GM21423 (cell line): Measurements from ENCODE around the gene DOCK8.
"Not testable (repeated sequence)": the region's sequence is repeated elsewhere in the genome, so short reads cannot be mapped to it uniquely, and the experiment has no call there.

ENCODE experiments used
- ATAC-seq: cut with Tn5 transposase; IDR thresholded peaks from one replicate; pipeline ENCODE4 v1.9.1; 2021; ENCODE audit warnings: mild to moderate bottlenecking, moderate library complexity; ENCODE audit not compliant: unreplicated experiment

DOCK8 gene

DNA sequence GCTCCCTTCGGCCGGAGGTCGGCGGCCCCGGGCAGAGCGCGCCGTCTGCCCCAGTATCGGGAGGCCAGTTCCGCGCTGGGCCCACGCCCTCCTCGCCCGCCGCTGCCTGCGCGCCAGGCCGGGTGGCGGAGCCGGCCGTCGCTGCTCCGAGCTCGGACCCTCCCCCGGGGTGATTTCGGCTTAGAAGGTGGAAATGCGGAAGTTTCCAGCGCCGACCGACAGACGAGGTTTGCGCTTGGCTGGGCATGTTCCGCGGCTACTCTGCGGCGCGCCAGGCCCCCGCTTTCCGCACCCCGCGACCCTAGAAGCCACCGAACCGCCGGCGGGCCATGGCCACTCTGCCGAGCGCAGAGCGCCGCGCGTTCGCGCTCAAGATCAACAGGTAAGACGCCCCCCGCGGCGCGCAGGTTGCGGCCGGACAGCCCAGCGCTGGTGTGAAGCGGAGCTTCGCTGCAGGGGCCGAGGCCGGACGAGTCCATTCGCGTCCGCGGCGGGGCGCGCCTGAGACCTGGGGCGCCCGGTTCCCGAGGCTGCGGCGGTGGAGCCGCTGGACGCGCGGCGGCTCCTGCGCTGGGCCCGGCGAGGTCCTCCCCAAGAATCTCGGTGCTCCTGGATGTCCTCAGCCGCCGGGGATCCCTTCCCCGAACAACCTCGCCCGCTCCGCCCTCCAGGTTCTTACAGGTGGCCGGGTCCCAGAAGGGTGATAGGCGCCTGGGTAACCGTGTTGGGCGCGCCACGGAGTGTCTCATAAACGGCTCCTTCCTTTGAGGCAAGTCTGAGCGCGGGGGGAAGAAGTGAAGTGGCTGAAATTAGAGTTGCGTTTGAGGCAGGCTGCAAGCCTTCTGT, at the start of gene DOCK8:
Gene DOCK8, plus strand, starts transcription at position 218 of the 846 bp plus-strand sequence. Its CDS starts 112 bp downstream, at position 330.
- ATAC-seq = peak; percentile 86

DNA sequence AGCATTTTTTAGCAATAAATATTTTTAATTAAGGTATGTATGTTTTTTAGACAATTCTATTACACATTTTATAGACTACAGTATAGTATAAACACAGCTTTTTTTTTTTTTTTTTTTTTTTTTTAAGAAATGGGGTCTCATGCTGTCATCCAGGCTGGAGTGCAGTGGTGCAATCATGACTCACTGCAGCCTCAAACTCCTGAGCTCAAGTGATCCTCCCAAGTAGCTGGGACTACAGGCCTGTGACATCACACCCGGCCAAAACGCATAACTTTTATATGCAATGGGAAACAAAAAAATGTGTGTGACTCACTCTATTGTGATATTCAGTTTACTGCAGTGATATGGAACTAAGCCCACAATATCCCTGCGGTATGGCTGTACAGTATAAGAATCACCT, 44.9 kb upstream of the DOCK8 start:
- ATAC-seq = not testable (repeated sequence)

DNA sequence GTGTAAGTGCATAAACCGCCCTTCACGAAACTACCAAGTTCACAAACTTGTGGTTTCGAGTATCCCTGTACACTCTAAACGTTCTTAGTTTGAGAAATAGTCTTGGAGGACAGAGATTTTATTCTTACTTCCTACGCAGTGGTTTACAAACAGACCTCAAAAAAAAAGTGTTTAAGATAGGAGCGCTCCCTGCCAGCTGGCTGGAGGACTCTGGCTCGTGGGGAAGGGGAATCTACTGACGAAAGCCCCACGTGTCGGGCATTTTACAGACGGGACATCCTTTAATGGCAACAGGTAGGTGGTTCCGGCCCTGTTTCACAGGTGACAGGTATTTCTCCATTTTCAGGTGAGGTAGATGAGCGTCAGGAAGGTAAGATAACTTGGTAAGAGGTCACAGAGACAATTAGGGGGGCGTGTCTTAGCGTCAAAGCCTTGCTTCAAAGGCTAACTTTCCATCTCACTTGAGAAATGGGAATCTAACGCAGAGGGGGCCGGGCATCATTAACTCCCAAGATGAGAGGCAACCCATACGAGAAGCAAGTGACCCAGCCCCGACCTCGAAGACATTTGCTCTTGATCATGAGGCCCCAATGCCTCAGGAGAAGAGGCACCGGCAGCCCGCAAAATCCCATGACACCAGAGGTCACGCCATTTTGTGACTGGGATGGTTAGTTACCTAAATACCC, 36.4 kb upstream of the DOCK8 start:
- not testable (repeated sequence) for ATAC-seq

DNA sequence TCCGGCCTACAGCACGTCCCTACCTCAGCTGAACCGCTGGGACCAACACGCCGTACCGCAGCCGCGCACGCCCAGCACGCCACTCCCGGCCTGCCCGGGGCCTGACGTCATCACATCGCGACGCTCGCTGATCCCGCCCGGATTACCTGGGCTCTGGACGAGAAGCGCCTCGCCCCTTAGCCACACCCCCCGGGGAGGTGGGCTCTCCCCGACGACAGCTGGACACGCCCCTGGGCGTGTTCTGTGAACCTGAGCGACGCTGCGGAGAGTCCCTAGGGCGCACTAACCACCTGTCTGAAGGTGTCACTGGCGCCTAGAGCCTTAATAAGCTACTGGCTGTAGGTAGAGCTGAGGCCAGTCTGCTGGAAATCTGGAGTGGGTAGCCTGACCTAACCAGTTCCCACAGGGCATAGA, 35.7 kb upstream of the DOCK8 start, which contains the start of gene ZNG1A:
Gene ZNG1A, minus strand, starts transcription at position 87 of the 414 bp plus-strand sequence. CDS start 87 bp downstream, outside the sequence.
- ATAC-seq = not testable (repeated sequence)

DNA sequence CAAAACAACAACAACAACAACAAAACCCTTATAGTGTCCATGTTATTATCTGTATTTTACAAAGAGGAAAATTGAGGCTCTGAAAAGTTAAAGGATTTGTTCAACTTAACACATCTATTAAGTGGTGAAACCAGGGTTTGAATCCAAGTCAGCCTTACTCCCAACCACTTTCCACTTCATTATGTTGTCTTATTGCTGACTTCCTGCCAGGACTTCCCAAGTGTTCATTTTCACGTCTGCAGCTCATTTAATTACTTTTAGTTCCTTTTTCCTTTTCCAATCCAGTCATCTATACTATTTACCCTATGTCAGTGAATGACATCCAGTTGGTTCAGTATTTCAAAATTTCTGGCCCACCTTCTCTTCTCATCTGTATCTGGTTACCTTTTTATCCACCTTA, 15.1 kb upstream of the DOCK8 start:
- ATAC-seq = not testable (repeated sequence)

DNA sequence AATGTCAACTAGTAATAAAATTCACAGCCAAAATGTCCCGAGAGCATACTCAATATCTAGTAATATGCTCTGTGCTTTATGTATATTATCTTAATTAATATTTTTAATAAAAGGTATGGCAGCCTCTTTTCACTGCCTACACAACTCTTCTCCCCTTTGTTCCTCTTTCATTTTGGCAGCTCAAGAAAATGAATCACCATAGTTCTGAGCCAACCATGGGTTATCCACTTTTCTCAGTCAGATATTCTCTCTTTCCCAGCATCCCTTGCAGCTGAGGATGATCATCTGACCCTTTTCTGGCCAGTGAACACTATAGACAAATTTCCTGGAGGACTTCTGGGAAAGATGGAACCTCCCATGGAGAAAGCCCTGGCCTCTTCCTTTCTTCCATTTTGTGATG, 8.2 kb upstream of the DOCK8 start:
- no peak for ATAC-seq

DNA sequence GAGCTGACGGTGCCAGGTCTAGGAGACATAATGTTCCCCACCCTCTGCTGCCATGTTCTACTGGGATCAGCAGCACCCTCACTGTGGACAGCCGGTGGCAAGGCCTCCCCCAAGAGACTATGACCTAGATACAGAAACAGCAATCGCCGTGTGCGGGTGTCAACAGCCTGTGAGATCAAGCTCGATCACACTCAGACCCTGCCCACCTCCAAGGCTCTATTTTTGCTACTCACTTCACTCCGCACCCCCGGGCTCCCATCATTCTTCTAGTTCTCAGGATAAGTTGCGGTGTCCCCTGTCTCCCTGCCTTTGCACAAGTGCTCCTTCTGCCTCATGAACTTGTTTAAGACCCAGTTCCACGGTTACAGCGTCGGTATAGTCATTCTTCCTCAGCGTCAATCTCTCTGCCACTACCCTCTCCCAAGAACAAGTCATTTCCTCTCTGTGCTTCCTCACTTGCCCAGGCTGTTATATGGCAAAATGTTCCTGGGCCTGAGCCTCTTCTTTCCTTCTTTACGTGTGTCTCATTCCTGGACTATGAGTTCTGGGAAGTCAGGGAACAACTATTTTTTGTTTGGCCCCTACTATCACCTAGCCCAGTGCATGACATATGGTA, 5.4 kb upstream of the DOCK8 start:
- no peak for ATAC-seq

DNA sequence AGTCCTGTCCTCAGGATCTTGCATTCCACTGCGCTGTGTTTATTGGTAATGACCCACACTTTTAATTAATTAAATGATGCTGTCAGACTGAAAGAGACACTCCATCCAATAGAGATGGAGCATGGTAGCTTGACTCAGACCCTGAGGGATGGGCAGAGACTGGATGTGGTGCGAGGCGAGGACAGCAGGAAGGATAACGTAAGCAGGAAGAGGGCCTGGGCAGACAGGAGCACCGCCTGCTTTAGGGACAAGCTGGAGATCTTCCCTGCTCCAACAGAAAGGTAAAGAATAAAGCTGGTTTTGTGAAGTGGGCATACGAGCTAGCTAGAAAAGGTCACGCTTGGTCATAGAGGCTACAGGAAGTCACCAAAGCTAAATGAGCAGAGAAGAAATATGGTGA, 3.6 kb upstream of the DOCK8 start:
- no peak for ATAC-seq

DNA sequence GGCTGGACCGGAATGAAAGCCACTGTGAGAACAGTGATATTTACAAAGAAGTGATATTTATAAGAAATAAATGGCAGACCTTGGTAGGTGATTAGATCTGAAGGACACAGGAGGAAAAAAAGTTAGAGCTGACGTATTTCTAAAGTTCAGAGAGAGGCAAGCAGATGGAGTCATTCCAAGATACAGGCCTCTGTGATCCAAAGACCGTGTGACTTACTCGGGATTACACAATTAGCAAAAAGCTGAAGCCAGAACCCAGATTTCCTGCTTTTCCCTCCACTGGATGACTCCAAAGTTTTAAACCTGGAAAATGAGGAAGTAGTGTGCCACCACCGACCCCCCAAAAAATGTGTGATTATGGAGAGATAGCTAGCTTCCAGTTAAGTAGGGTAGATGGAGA, 3.1 kb upstream of the DOCK8 start:
- no peak for ATAC-seq

DNA sequence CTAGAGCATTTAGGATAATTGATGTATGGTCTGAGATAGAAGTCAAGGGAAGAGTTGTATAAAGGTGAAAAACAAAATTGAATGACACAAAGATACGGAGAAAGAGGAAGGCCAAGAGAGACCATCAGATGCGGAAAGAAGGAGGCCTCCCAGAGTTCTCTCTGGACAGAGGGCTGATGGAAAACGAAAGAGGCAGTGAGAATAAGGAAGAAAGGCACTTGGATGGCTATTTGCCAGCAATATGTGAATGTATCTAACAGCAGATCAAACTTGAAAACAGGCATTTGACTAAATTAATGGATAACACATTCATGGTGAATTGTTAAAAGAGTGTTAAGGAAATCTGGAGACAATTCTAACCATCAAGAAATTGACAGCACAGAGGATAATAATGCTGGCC, 2.4 kb upstream of the DOCK8 start:
- ATAC-seq = no peak

DNA sequence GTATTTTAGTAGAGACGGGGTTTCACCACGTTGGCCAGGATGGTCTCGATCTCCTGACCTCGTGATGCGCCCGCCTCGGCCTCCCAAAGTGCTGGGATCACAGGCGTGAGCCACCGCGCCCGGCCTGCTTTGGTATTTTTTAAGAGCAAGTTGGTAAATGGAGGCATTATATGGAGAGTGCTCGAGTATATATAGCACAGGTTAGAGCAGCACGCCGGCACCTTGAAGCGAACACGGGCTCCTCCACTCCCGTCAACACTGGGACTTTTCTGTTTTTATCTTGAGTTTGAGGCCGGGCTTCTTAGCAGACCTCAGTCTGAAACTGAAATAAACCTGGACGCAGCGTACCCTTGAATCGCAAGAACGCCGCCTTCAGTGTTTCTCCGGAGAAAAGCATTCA, 764 bp upstream of the DOCK8 start:
- ATAC-seq = not testable (repeated sequence)

DNA sequence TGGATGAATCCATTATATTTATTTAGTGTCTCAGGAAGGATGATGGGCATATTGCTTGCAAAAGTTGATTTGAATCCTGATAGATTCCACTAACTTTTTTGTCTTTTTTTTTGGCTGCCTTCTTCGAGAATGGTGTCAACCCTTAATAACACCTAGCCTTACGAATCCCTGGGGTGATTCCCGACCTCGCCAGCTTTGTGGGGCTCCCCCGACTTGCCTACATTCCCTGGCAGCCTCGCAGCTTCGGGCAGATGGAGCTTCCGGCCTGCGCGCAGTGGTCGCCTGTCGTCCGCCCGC, 366 bp upstream of the DOCK8 start:
- ATAC-seq = no peak

DNA sequence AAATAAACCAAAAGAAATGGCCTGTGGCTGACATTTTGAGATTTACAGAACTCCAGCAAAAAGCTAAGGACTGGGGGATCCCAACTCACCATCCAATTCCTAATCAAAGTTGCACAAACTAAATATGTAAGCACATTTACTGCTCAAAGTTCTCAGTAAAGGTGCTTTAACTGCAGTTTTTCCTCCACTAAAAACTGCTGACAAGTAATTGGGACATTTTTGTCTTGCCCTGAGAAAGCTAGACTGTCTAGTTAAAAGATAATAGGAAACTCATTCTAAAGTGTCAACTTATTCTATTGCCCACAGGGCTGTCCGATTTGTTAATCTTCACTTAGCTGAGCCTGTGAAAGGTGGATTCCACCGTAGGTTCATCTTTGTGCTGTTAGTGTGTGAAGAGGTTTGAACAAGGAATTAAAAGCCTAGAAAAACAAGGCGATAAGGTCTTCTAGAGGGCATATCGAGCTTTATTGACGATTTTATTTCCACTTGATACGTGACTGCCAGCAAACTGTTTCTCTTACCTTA, 1.0 kb downstream of the DOCK8 start:
- no peak for ATAC-seq

DNA sequence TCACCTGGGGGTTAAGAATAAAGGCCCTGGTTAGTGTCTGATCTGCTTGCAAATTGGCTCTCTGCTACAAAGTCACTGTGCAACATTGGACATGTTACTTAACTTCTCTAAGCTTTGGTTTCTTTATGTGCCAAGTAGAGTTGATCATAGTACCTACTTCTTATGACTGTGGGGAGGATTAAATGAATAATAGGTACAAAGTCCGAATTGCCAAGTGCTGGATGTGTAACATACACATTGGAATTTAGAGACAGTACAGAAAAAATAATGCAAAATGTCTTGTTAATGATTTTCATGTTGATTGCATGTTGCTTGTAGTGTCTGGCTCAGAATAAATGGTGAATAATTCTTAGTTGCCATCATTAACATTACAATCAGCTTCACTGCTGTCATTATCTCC, 2.2 kb downstream of the DOCK8 start:
- ATAC-seq = no peak

DNA sequence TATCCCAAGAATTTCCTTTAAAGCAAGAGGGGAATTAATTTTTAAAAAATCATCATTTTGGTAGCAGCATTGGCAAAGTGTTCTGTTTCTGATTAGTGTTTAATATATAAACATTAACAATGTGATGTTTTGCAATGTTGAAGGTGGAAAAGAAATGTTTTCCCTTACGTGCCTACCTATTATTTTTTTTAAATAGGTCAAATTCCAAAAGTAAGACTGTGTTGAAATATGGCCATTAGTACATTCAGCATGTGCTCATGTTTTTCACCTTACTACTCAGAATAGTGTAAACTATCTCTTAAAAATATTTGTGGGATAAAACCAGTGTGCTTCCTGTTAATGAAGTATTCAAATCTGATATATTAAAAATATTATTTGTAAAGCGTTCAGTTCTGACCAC, 3.3 kb downstream of the DOCK8 start:
- no peak for ATAC-seq

DNA sequence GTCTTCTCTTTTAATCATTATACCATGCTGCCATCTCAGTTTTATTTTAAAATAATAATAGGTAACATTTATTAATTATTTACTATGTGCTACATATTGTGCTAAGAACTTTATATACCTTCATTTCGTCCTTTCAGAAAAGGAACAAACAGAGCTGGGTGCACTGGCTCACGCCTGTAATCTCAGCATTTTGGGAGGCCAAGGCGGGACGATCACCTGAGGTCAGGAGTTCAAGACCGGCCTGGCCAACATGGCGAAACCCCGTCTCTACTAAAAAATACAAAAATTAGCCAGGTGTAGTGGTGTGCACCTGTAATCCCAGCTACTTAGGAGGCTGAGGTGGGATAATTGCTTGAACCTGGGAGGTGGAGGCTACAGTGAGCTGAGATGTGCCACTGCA, 4.4 kb downstream of the DOCK8 start:
- ATAC-seq = not testable (repeated sequence)

DNA sequence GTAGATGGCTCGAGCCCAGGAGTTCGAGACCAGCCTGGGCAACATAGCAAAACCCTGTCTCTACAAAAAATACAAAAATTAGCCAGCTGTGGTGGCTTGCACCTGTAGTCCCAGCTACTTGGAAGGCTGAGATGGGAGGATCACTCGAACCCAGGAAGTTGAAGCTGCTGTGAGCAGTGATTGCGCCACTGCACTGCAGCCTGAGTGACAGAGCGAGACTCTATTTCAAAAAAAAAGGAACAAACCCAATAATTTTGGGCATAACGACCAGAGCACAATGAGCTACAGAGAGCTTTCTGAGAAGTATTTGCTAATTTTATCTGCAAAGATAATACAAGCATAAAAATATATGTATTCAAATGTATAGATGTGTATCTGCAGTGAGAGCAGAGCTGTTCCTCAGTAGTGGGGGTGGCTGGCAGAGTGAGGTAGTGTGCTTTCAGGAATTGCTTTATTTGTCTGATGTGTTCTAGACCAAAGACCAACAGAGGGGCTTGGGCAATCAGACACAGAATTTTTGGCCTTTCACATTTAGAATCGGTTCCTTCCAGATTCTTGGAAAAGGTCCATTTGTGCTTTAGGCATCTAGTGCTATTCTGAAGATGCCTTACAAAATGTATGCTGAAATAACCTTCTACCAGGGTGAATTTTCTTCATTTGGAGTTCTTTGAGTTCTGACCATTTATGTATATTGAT, 5.2 kb downstream of the DOCK8 start:
- no peak for ATAC-seq

DNA sequence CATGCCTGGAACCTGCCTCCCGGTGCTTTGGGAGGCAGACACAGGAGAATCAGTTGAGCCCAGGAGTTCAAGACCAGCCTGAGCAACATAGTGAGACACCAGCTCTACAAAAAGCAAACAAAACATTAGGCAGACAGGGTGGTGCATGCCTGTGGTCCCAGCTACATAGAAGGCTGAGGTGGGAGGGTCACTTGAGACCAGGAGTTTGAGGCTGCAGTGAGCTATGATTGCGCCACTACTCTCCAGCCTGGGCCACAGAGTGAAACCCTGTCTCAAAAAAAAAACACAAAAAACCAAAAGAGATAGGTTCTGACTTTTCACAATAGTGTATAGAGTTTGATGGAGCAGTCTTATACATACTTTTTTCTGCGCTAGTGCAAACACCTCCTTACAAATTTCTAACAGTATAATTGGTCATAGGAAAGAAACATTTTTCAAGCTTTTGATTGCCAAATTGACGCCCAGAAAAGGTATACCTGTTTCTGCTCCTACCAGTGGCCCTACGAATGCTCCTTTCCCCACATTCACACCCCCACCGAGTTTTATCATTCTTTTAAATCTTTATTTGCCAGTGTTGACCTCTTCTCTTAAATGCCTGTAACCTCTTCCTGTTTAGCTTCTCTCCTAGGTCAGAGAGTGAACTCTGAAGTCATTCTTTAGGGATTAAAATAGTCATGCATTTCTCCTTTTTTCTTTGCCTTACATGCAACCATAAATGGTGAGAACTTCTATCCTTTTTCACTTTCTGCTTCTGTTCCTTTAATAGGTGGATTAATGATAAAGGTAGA, 7.5 kb downstream of the DOCK8 start:
- ATAC-seq = no peak

DNA sequence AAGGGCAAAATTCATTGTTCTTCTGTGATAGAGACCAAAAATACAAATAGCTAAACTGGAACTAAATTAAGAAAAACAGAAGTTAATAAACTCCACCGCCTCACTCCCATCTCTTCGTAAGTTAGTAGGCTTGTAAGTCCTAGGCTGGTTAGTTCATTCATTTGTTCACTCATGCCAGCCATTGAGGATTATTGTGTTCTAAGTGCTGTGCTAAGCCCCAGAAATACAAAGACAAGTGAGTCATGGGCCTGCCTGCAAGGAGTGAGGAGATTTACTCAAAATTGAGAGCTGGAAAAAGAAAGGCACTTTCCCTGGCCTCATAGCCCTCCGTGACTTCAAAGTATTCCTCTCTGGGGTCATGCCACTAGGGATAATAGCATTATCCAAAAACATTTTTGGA, 8.5 kb downstream of the DOCK8 start:
- ATAC-seq = no peak

DNA sequence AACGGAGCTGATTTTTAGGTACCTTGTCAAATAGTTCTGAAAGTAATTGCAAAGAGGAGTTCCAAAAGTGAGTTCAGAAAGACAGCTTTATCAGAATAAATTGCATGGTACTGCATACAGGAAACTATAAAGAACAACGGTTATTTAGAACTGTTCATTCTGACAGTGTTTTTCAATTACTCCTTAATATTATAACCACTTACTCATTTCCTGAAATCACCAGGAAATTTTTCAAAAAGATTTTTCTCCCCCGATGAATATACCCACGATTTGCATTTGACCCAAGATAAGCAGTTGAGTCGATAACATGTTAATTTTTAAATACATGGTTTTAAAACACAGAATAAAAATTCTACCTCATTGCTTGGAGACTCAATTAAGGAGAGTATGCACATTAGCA, 9.4 kb downstream of the DOCK8 start:
- ATAC-seq = no peak
